CD4-positive, CD25-positive, alpha-beta regulatory T cell (primary cell): ENCODE data around the gene FBH1. TPM values are rescaled to one million over a fixed set of nuclear protein-coding genes. Genes with fewer than 3 reads are reported as not detected.
"Not testable (repeated sequence)": the region's sequence is repeated elsewhere in the genome, so short reads cannot be mapped to it uniquely, and the experiment has no call there.

ENCODE experiments used
- ATAC-seq, 2 donors: fragments of 150-1000 bp; cut with Tn5 transposase; one replicate each; pipeline ENCODE4 v1.10.0; 2021; ENCODE audit warnings: low read depth in 2 of 2, moderate number of reproducible peaks in 2 of 2, moderate library complexity in 1 of 2
- DNase-seq, 3 donors: peaks; one replicate each; pipeline versions ENCODE4 v3.0.0 to v3.0.0-alpha.2; 2012 to 2022; ENCODE audit warnings: mixed read lengths in 1 of 3
- H3K27ac ChIP-seq: one replicate; pipeline ENCODE4 v1.7.0; 2013; ENCODE audit warnings: mild to moderate bottlenecking, low read length; ENCODE audit not compliant: insufficient read depth, poor library complexity, severe bottlenecking
- H3K27me3 ChIP-seq: one replicate; pipeline ENCODE4 v1.7.0; 2013; ENCODE audit warnings: low read length; ENCODE audit not compliant: control insufficient read depth, insufficient read depth
- H3K36me3 ChIP-seq: one replicate; pipeline ENCODE4 v1.7.0; 2013; ENCODE audit warnings: mild to moderate bottlenecking, low read length, moderate library complexity; ENCODE audit not compliant: control insufficient read depth, insufficient read depth
- H3K4me1 ChIP-seq: 2 replicates; pipeline ENCODE4 v1.7.0; 2013; ENCODE audit warnings: mild to moderate bottlenecking, low read length; ENCODE audit not compliant: insufficient read depth, control insufficient read depth, poor library complexity, severe bottlenecking
- H3K4me3 ChIP-seq: one replicate; pipeline ENCODE4 v1.7.0; 2013; ENCODE audit warnings: low read depth, mild to moderate bottlenecking, low read length, moderate library complexity
- H3K9me3 ChIP-seq, 2 experiments: 1 replicate in 1 of 2; 2 replicates in 1 of 2; pipeline ENCODE4 v1.7.0; 2013; ENCODE audit warnings: low read length in 2 of 2, mild to moderate bottlenecking in 1 of 2, moderate library complexity in 1 of 2; ENCODE audit not compliant: control insufficient read depth in 2 of 2
- H3K27ac Mint-ChIP-seq, 3 donors: one replicate each; pipeline ENCODE4 v1.8.0; 2020 to 2022; ENCODE audit warnings: mild to moderate bottlenecking in 3 of 3, mixed read lengths in 3 of 3, moderate library complexity in 2 of 3
- H3K27me3 Mint-ChIP-seq: one replicate; pipeline ENCODE4 v1.8.0; 2022; ENCODE audit warnings: mild to moderate bottlenecking, mixed read lengths
- H3K36me3 Mint-ChIP-seq: one replicate; pipeline ENCODE4 v1.8.0; 2020; ENCODE audit warnings: mixed read lengths
- H3K4me1 Mint-ChIP-seq, 4 donors: one replicate each; pipeline ENCODE4 v1.8.0; 2020 to 2022; ENCODE audit warnings: mixed read lengths in 4 of 4, mild to moderate bottlenecking in 1 of 4
- H3K4me3 Mint-ChIP-seq, 4 donors: one replicate each; pipeline ENCODE4 v1.8.0; 2020 to 2022; ENCODE audit warnings: mild to moderate bottlenecking in 4 of 4, mixed read lengths in 4 of 4, moderate library complexity in 3 of 4
- H3K9me3 Mint-ChIP-seq, 7 donors: one replicate each; pipeline ENCODE4 v1.8.0; 2020 to 2022; ENCODE audit warnings: mixed read lengths in 7 of 7, mild to moderate bottlenecking in 3 of 7, moderate library complexity in 2 of 7
- polyA plus RNA-seq, 4 donors: library from polyadenylated mRNA; unstranded; fragments of 300-500 nt; fragmentation: Illumina TruSeq; gene quantifications; one replicate each; pipeline ENCODE4 v1.2.3, GENCODE V29; 2021
- total RNA-seq: library from RNA; stranded (reverse); gene quantifications from one replicate; pipeline ENCODE4 v1.2.3, GENCODE V29; 2022

Gene FBH1
- total and polyA plus RNA-seq, 5 donors from 2014 or later = 85.3 to 108 (median 102) TPM

- H3K27me3 ChIP-seq, H3K9me3 Mint-ChIP-seq, H3K4me1 ChIP-seq, H3K9me3 ChIP-seq, H3K4me3 ChIP-seq, DNase-seq, H3K27ac Mint-ChIP-seq, ATAC-seq, H3K4me3 Mint-ChIP-seq, H3K4me1 Mint-ChIP-seq, H3K27me3 Mint-ChIP-seq, H3K27ac ChIP-seq: not testable (repeated sequence)
- peaks cover 25% of the 10 kb centered on the region for H3K36me3 Mint-ChIP-seq
- H3K36me3 ChIP-seq = peaks cover 21% of the 10 kb centered on the region
Measured at GRCh38 chr10:5877041-5877440, 13.0 kb upstream of the FBH1 start.

GRCh38 chr10:5882961-5883360 lies 7.1 kb upstream of the FBH1 start:
- DNase-seq (no peak), ATAC-seq (no peak)
- H3K27ac Mint-ChIP-seq = peak overlapping the region in 2 of 3 donors; percentile 63 to 71
- H3K9me3 Mint-ChIP-seq = no peaks in the 10 kb centered on the region
- peaks cover 3 to 21% (median 7%) of the 10 kb centered on the region in 4 donors for H3K4me1 Mint-ChIP-seq
- peak overlapping the region in 1 of 4 donors; percentile 22 for H3K4me3 Mint-ChIP-seq
- peaks cover 34% of the 10 kb centered on the region for H3K36me3 Mint-ChIP-seq
- Histone ChIP-seq H3K27ac (no peak overlapping the region), H3K27me3 (no peaks in the 10 kb centered on the region), H3K4me1 (peaks cover 2% of the 10 kb centered on the region), H3K9me3 (no peaks in the 10 kb centered on the region), H3K4me3 (no peak overlapping the region), H3K36me3 (peaks cover 24% of the 10 kb centered on the region)
- H3K27me3 Mint-ChIP-seq = no peaks in the 10 kb centered on the region

- Histone ChIP-seq H3K27ac (no peak overlapping the region), H3K9me3 (no peaks in the 10 kb centered on the region), H3K36me3 (peaks cover 18% of the 10 kb centered on the region), H3K27me3 (no peaks in the 10 kb centered on the region), H3K4me1 (peaks cover 15% of the 10 kb centered on the region), H3K4me3 (no peak overlapping the region)
- H3K36me3 Mint-ChIP-seq = peaks cover 36% of the 10 kb centered on the region
- H3K4me1 Mint-ChIP-seq = peaks cover 10 to 32% (median 16%) of the 10 kb centered on the region in 4 donors
- no peak for DNase-seq
- ATAC-seq = no peak
- H3K27me3 Mint-ChIP-seq = no peaks in the 10 kb centered on the region
- peak overlapping the region in 1 of 4 donors; percentile 80 for H3K4me3 Mint-ChIP-seq
- no peaks in the 10 kb centered on the region for H3K9me3 Mint-ChIP-seq
- peak overlapping the region in 2 of 3 donors; percentile 17 to 37 for H3K27ac Mint-ChIP-seq
Measured at GRCh38 chr10:5885619-5886018, 4.4 kb upstream of the FBH1 start.

- ATAC-seq (no peak), DNase-seq (no peak)
- H3K27ac Mint-ChIP-seq = no peak overlapping the region
- no peaks in the 10 kb centered on the region for H3K27me3 Mint-ChIP-seq
- H3K9me3 ChIP-seq = no peaks in the 10 kb centered on the region
- H3K4me3 ChIP-seq = no peak overlapping the region
- H3K27ac ChIP-seq = no peak overlapping the region
- H3K4me3 Mint-ChIP-seq = peak overlapping the region in 2 of 4 donors; percentile 8 to 98
- H3K36me3 Mint-ChIP-seq = peaks cover 33% of the 10 kb centered on the region
- peaks cover 15% of the 10 kb centered on the region for H3K36me3 ChIP-seq
- no peaks in the 10 kb centered on the region for H3K9me3 Mint-ChIP-seq
- no peaks in the 10 kb centered on the region for H3K27me3 ChIP-seq
- H3K4me1 ChIP-seq = peaks cover 29% of the 10 kb centered on the region
- peaks cover 20 to 46% (median 28%) of the 10 kb centered on the region in 4 donors for H3K4me1 Mint-ChIP-seq
Measured at GRCh38 chr10:5887029-5887428, 3.0 kb upstream of the FBH1 start.

- no peaks in the 10 kb centered on the region for H3K9me3 Mint-ChIP-seq
- Histone ChIP-seq H3K27ac (no peak overlapping the region), H3K9me3 (no peaks in the 10 kb centered on the region), H3K4me1 (peaks cover 33% of the 10 kb centered on the region), H3K4me3 (no peak overlapping the region), H3K36me3 (peaks cover 11% of the 10 kb centered on the region), H3K27me3 (no peaks in the 10 kb centered on the region)
- DNase-seq = no peak
- no peaks in the 10 kb centered on the region for H3K27me3 Mint-ChIP-seq
- peaks cover 31% of the 10 kb centered on the region for H3K36me3 Mint-ChIP-seq
- H3K27ac Mint-ChIP-seq = no peak overlapping the region
- no peak for ATAC-seq
- peak overlapping the region; percentile 88 to 98 (median 94) for H3K4me3 Mint-ChIP-seq
- H3K4me1 Mint-ChIP-seq = peaks cover 26 to 52% (median 34%) of the 10 kb centered on the region in 4 donors
Measured at GRCh38 chr10:5887641-5888040, 2.4 kb upstream of the FBH1 start.

GRCh38 chr10:5888351-5888750 lies 1.7 kb upstream of the FBH1 start:
- Histone ChIP-seq H3K36me3 (peaks cover 7% of the 10 kb centered on the region), H3K27me3 (no peaks in the 10 kb centered on the region), H3K9me3 (no peaks in the 10 kb centered on the region), H3K4me3 (peak overlapping the region; percentile 74), H3K27ac (peak overlapping the region; percentile 81), H3K4me1 (peaks cover 38% of the 10 kb centered on the region)
- ATAC-seq (no peak), DNase-seq (no peak)
- H3K27me3 Mint-ChIP-seq = no peaks in the 10 kb centered on the region
- no peaks in the 10 kb centered on the region for H3K9me3 Mint-ChIP-seq
- H3K36me3 Mint-ChIP-seq = peaks cover 29% of the 10 kb centered on the region
- H3K4me3 Mint-ChIP-seq = peak overlapping the region; percentile 88 to 98 (median 94)
- peak overlapping the region in 2 of 3 donors; percentile 87 to 88 for H3K27ac Mint-ChIP-seq
- peaks cover 30 to 59% (median 39%) of the 10 kb centered on the region in 4 donors for H3K4me1 Mint-ChIP-seq

- peak overlapping the region; percentile 88 to 98 (median 94) for H3K4me3 Mint-ChIP-seq
Measured at GRCh38 chr10:5888843-5889623, 1.0 kb upstream of the FBH1 start.

More at GRCh38 chr10:5888843-5889623, 1.0 kb upstream of the FBH1 start:
- Mint-ChIP-seq H3K27ac (peak overlapping the region in 2 of 3 donors; percentile 87 to 88), H3K4me1 (peaks cover 37 to 62% (median 45%) of the 10 kb centered on the region in 4 donors), H3K9me3 (no peaks in the 10 kb centered on the region), H3K36me3 (peaks cover 25% of the 10 kb centered on the region), H3K27me3 (no peaks in the 10 kb centered on the region)
- peak overlapping the region; percentile 81 for H3K27ac ChIP-seq
- DNase-seq (peak; percentile 30 to 61 (median 46)), ATAC-seq (peak; percentile 9 to 11)
- H3K27me3 ChIP-seq = no peaks in the 10 kb centered on the region
- H3K9me3 ChIP-seq = no peaks in the 10 kb centered on the region
- peak overlapping the region; percentile 74 for H3K4me3 ChIP-seq
- H3K36me3 ChIP-seq = peaks cover 11% of the 10 kb centered on the region
- peaks cover 45% of the 10 kb centered on the region for H3K4me1 ChIP-seq
